NCI-H510A (cell line): ENCODE measurements around the gene NBPF4.
"Not testable (repeated sequence)": the region's sequence is repeated elsewhere in the genome, so short reads cannot be mapped to it uniquely, and the experiment has no call there.

Source experiments
- DNase-seq: peaks from one replicate; lab custom pipeline; 2025; lab: John Stamatoyannopoulos, UW

Gene NBPF4

GRCh38 chr1:108243976-108244375 is at the start of gene NBPF4:
TSS of gene NBPF4 (minus strand) at chr1:108244076. CDS start at chr1:108243761, 315 bp downstream.
- DNase-seq = not testable (repeated sequence)

GRCh38 chr1:108282528-108283257 is 38.8 kb upstream of the NBPF4 start:
- not testable (repeated sequence) for DNase-seq

GRCh38 chr1:108272485-108273327 is 28.8 kb upstream of the NBPF4 start:
- DNase-seq = not testable (repeated sequence)

GRCh38 chr1:108267097-108267496 is 23.2 kb upstream of the NBPF4 start:
- not testable (repeated sequence) for DNase-seq

- DNase-seq = not testable (repeated sequence)
These were observed 18.1 kb upstream of the NBPF4 start for GRCh38 chr1:108261967-108262366.

GRCh38 chr1:108261519-108261918 is 17.6 kb upstream of the NBPF4 start:
- not testable (repeated sequence) for DNase-seq

- DNase-seq = not testable (repeated sequence)
These were observed 16.8 kb upstream of the NBPF4 start for GRCh38 chr1:108260578-108261259.

GRCh38 chr1:108255426-108255825 is 11.6 kb upstream of the NBPF4 start:
- DNase-seq = not testable (repeated sequence)

GRCh38 chr1:108239426-108239825 is 4.5 kb downstream of the NBPF4 start:
- DNase-seq = not testable (repeated sequence)

- not testable (repeated sequence) for DNase-seq
These were observed 8.6 kb downstream of the NBPF4 start for GRCh38 chr1:108235308-108235707.

- DNase-seq = not testable (repeated sequence)
These were observed 11.7 kb downstream of the NBPF4 start for GRCh38 chr1:108232183-108232582.

GRCh38 chr1:108229976-108230375 is 13.9 kb downstream of the NBPF4 start:
- DNase-seq = not testable (repeated sequence)

GRCh38 chr1:108227772-108228171 is 16.1 kb downstream of the NBPF4 start:
- DNase-seq = not testable (repeated sequence)

- DNase-seq = not testable (repeated sequence)
These were observed 17.0 kb downstream of the NBPF4 start for GRCh38 chr1:108226855-108227254.

GRCh38 chr1:108223226-108223625 is 20.6 kb downstream of the NBPF4 start:
- DNase-seq = not testable (repeated sequence)

GRCh38 chr1:108217515-108218174 is 26.2 kb downstream of the NBPF4 start:
- DNase-seq = not testable (repeated sequence)

- DNase-seq = not testable (repeated sequence)
These were observed 26.9 kb downstream of the NBPF4 start for GRCh38 chr1:108217007-108217406.

GRCh38 chr1:108216028-108216890 is 27.6 kb downstream of the NBPF4 start:
- not testable (repeated sequence) for DNase-seq

- not testable (repeated sequence) for DNase-seq
These were observed 29.0 kb downstream of the NBPF4 start for GRCh38 chr1:108214641-108215465.

GRCh38 chr1:108211014-108211413 is 32.9 kb downstream of the NBPF4 start:
- DNase-seq = no peak
